ENCODE data around the gene C1QTNF5.

GRCh38 chr11:119371778-119372182 is 31.1 kb upstream of the C1QTNF5 start:
- TF ChIP-seq POLR2A (IDR thresholded peaks at IDR 0.05), result no peak
- TF ChIP-seq, protein P1, sequence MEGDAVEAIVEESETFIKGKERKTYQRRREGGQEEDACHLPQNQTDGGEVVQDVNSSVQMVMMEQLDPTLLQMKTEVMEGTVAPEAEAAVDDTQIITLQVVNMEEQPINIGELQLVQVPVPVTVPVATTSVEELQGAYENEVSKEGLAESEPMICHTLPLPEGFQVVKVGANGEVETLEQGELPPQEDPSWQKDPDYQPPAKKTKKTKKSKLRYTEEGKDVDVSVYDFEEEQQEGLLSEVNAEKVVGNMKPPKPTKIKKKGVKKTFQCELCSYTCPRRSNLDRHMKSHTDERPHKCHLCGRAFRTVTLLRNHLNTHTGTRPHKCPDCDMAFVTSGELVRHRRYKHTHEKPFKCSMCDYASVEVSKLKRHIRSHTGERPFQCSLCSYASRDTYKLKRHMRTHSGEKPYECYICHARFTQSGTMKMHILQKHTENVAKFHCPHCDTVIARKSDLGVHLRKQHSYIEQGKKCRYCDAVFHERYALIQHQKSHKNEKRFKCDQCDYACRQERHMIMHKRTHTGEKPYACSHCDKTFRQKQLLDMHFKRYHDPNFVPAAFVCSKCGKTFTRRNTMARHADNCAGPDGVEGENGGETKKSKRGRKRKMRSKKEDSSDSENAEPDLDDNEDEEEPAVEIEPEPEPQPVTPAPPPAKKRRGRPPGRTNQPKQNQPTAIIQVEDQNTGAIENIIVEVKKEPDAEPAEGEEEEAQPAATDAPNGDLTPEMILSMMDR (IDR thresholded peaks at IDR 0.05), result peak in 3 of 6 experiments; percentile 18 to 32 (median 27)
